Upper lobe of left lung (tissue), 4 donors: ENCODE data around the gene PLCE1.

Experiments
- EP300 ChIP-seq, 4 donors: sonication (generic); formaldehyde crosslinking; IDR thresholded peaks; one replicate each; pipeline ENCODE4 v1.5.1; 2017; ENCODE audit warnings: antibody characterized with exemption in 4 of 4, control low read depth in 2 of 4
- POLR2A ChIP-seq, 4 donors: fragments of 450-650 bp; IDR thresholded peaks; one replicate each; pipeline ENCODE4 v1.5.1; 2016 to 2017; ENCODE audit warnings: antibody characterized with exemption in 4 of 4, mild to moderate bottlenecking in 2 of 4
- POLR2AphosphoS5 ChIP-seq, 2 donors: sonication (generic); formaldehyde crosslinking; IDR thresholded peaks; one replicate each; pipeline ENCODE4 v1.5.1; 2017; ENCODE audit warnings: antibody characterized with exemption in 2 of 2
- TF ChIP-seq, protein P1 (sequence below), 6 experiments: fragments of 450-650 bp in 4 of 6; fragments of 200-600 bp in 2 of 6; sonication (generic) in 2 of 6; IDR thresholded peaks; one replicate each; pipeline ENCODE4 v1.5.1; 2016 to 2019; ENCODE audit warnings: antibody characterized with exemption in 6 of 6

- TF ChIP-seq, protein P1, sequence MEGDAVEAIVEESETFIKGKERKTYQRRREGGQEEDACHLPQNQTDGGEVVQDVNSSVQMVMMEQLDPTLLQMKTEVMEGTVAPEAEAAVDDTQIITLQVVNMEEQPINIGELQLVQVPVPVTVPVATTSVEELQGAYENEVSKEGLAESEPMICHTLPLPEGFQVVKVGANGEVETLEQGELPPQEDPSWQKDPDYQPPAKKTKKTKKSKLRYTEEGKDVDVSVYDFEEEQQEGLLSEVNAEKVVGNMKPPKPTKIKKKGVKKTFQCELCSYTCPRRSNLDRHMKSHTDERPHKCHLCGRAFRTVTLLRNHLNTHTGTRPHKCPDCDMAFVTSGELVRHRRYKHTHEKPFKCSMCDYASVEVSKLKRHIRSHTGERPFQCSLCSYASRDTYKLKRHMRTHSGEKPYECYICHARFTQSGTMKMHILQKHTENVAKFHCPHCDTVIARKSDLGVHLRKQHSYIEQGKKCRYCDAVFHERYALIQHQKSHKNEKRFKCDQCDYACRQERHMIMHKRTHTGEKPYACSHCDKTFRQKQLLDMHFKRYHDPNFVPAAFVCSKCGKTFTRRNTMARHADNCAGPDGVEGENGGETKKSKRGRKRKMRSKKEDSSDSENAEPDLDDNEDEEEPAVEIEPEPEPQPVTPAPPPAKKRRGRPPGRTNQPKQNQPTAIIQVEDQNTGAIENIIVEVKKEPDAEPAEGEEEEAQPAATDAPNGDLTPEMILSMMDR (IDR thresholded peaks at IDR 0.05), result no peak
- TF ChIP-seq POLR2A (IDR thresholded peaks at IDR 0.05) (no peak), POLR2AphosphoS5 (IDR thresholded peaks at IDR 0.05) (no peak), EP300 (IDR thresholded peaks at IDR 0.05) (no peak)
Measured at GRCh38 chr10:94018107-94018506, 24.4 kb downstream of the PLCE1 start.
